GM12878 (cell line): ENCODE results near the gene CRB2. TPM values are rescaled to one million over a fixed set of nuclear protein-coding genes. Genes with fewer than 3 reads are reported as not detected.

Experiments
- ATAC-seq: fragments of 200-7000 bp; cut with Tn5 transposase; 3 replicates; pipeline ENCODE4 v1.9.1; 2020; ENCODE audit warnings: mild to moderate bottlenecking, moderate library complexity
- BruUV-seq: library from RNA; stranded (reverse); fragments of 400-500 nt; replicated peaks from 2 replicates; lab custom pipeline; 2021; lab: Mats Ljungman, UMichigan
- CTCF ChIA-PET: fragments of 300-600 bp; sonication (Branson Sonifier 250); formaldehyde crosslinking; extraction: SDS; loops from one replicate; lab custom pipeline; 2021; ENCODE audit warnings: inconsistent platforms; lab: Yijun Ruan, JAX
- POLR2A ChIA-PET: fragments of 350-600 bp; formaldehyde crosslinking; extraction: SDS; loops from one replicate; lab custom pipeline; 2021; ENCODE audit warnings: inconsistent platforms; lab: Charles Lee
- RAD21 ChIA-PET: fragments of 300-600 bp; sonication (Branson Sonifier 250); formaldehyde crosslinking; loops from one replicate; lab custom pipeline; 2023; ENCODE audit warnings: antibody characterized with exemption; ENCODE audit not compliant: unreplicated experiment; lab: Charles Lee
- SMC1A ChIA-PET: fragments of 300-600 bp; sonication (Branson Sonifier 250); formaldehyde crosslinking; loops from one replicate; lab custom pipeline; 2023; ENCODE audit not compliant: unreplicated experiment, uncharacterized antibody; lab: Charles Lee
- DNase-seq: peaks from one replicate; pipeline ENCODE4 v3.0.0-alpha.2; 2011; ENCODE audit warnings: low read depth, low spot score
- FAIRE-seq: peaks from 3 replicates; lab custom pipeline; 2011; peaks lifted over from hg19 to GRCh38; lab: Jason Lieb, UNC
- H2AFZ ChIP-seq: 2 replicates; pipeline ENCODE4 v1.6.0; 2011; ENCODE audit warnings: low read depth, low read length, control low read depth; ENCODE audit not compliant: control insufficient read depth
- H3K27ac ChIP-seq: 2 replicates; pipeline ENCODE4 v1.5.1; 2011; ENCODE audit warnings: control low read depth; ENCODE audit not compliant: control insufficient read depth, insufficient read depth
- H3K27me3 ChIP-seq, 2 experiments: replicated peaks in 1 of 2; 2 replicates each; pipeline versions ENCODE4 v1.6.0 to v1.6.1; 2011; ENCODE audit warnings: low read length in 1 of 2; ENCODE audit not compliant: control insufficient read depth in 2 of 2, insufficient read depth in 2 of 2
- H3K36me3 ChIP-seq, 2 experiments: 2 replicates each; pipeline ENCODE4 v1.5.1; 2011; ENCODE audit warnings: low read length in 1 of 2; ENCODE audit not compliant: control insufficient read depth in 2 of 2, insufficient read depth in 2 of 2
- H3K4me1 ChIP-seq: 2 replicates; pipeline ENCODE4 v1.6.1; 2011; ENCODE audit warnings: mild to moderate bottlenecking, low read length, moderate library complexity, mixed read lengths; ENCODE audit not compliant: control insufficient read depth, insufficient read depth
- H3K4me2 ChIP-seq: 2 replicates; pipeline ENCODE4 v1.6.0; 2011; ENCODE audit warnings: control low read depth; ENCODE audit not compliant: control insufficient read depth, insufficient read depth
- H3K4me3 ChIP-seq: fragments of 200-600 bp; sonication (generic); 2 replicates; pipeline ENCODE4 v1.5.1; 2016
- H3K79me2 ChIP-seq: 2 replicates; pipeline ENCODE4 v1.6.0; 2011; ENCODE audit warnings: low read length; ENCODE audit not compliant: control insufficient read depth, insufficient read depth
- H3K9ac ChIP-seq: 2 replicates; pipeline ENCODE4 v1.8.0; 2011; ENCODE audit warnings: low read length, control low read depth, mixed read lengths; ENCODE audit not compliant: control insufficient read depth, insufficient read depth
- H3K9me3 ChIP-seq: replicated peaks from 3 replicates; pipeline ENCODE4 v1.5.1; 2011; ENCODE audit warnings: mild to moderate bottlenecking, low read length; ENCODE audit not compliant: control insufficient read depth, insufficient read depth
- H4K20me1 ChIP-seq: 2 replicates; pipeline ENCODE4 v1.6.0; 2011; ENCODE audit not compliant: control insufficient read depth, insufficient read depth
- BHLHE40 ChIP-seq, 2 experiments: fragments of 450-650 bp in 1 of 2; IDR thresholded peaks; 2 replicates each; pipeline ENCODE4 v1.6.1; 2011 to 2017; ENCODE audit warnings: low read depth in 2 of 2, borderline replicate concordance in 1 of 2, improper control_type of control experiment in 1 of 2, low read length in 1 of 2, mild to moderate bottlenecking in 1 of 2
- DPF2 ChIP-seq: fragments of 450-650 bp; IDR thresholded peaks from 2 replicates; pipeline ENCODE4 v1.6.1; 2017; ENCODE audit warnings: mild to moderate bottlenecking
- EGR1 ChIP-seq, 2 experiments: IDR thresholded peaks; 1 replicate in 1 of 2; 2 replicates in 1 of 2; pipeline ENCODE4 v1.6.1; 2011 to 2012; ENCODE audit warnings: low read depth in 2 of 2, low read length in 2 of 2, borderline replicate concordance in 1 of 2, mild to moderate bottlenecking in 1 of 2, moderate library complexity in 1 of 2
- ELK1 ChIP-seq: IDR thresholded peaks from 2 replicates; pipeline ENCODE4 v1.6.1; 2012; ENCODE audit warnings: low read depth, low read length, improper control_type of control experiment
- FOS ChIP-seq: IDR thresholded peaks from 3 replicates; pipeline ENCODE4 v1.6.1; 2011; ENCODE audit warnings: borderline replicate concordance; ENCODE audit not compliant: insufficient read length; ENCODE audit errors: extremely low read depth
- PML ChIP-seq: IDR thresholded peaks from 2 replicates; pipeline ENCODE4 v1.6.1; 2012; ENCODE audit warnings: low read length, inconsistent platforms
- POU2F2 ChIP-seq: IDR thresholded peaks from 3 replicates; pipeline ENCODE4 v1.6.1; 2011; ENCODE audit warnings: low read depth, mild to moderate bottlenecking, low read length, borderline replicate concordance
- RCOR1 ChIP-seq: conservative IDR thresholded peaks from 2 replicates; pipeline ENCODE4 v1.6.1; 2012; ENCODE audit warnings: low read depth, low read length, improper control_type of control experiment
- SMARCA5 ChIP-seq: fragments of 450-650 bp; IDR thresholded peaks from 2 replicates; pipeline ENCODE4 v1.6.1; 2017; ENCODE audit warnings: mild to moderate bottlenecking
- TAF1 ChIP-seq: IDR thresholded peaks from 2 replicates; pipeline ENCODE4 v1.6.1; 2011; ENCODE audit warnings: mild to moderate bottlenecking, low read depth, low read length, borderline replicate concordance
- ZNF207 ChIP-seq: fragments of 450-650 bp; IDR thresholded peaks from 2 replicates; pipeline ENCODE4 v1.6.1; 2014; ENCODE audit warnings: antibody characterized with exemption, mild to moderate bottlenecking, borderline replicate concordance
- WGBS: methylation state at CpG from one replicate; pipeline ENCODE4 v1.1.6; 2016; ENCODE audit warnings: low lambda C conversion rate; ENCODE audit not compliant: insufficient replicate concordance, insufficient coverage; ENCODE audit errors: missing lambda C conversion rate; 5-methylcytosine and 5-hydroxymethylcytosine counted together
- in situ Hi-C: fragments of 300-500 bp; cut with MboI; formaldehyde crosslinking; loops from 9 replicates; pipeline ENCODE4 v1.14.3; 2018; ENCODE audit warnings: mixed read lengths
- intact Hi-C: fragments of 100-400 bp; cut with micrococcal nuclease; formaldehyde crosslinking; loops from one replicate; pipeline ENCODE4 v1.14.2; 2022; ENCODE audit not compliant: unreplicated experiment
- polyA plus RNA-seq, 11 experiments: library from polyadenylated mRNA; depleted of rRNA in 4 of 11; unstranded in 6 of 11; stranded (reverse) in 5 of 11; fragments of >200 nt; fragmentation: Nextera tagmentation in 4 of 11; fragmentation: Illumina TruSeq in 1 of 11; extraction: Ambion mirVana in 4 of 11; extraction: Trizol in 1 of 11; gene quantifications; 1 replicate in 1 of 11; 2 replicates in 10 of 11; pipeline versions ENCODE4 v1.2.1 to v1.2.3, GENCODE V29; 2011 to 2016; ENCODE audit warnings: inconsistent platforms in 2 of 11, missing spikeins in 2 of 11, low read depth in 1 of 11
- total RNA-seq, 4 experiments: library from RNA; depleted of rRNA in 3 of 4; stranded (reverse); fragments of >200 nt in 3 of 4; fragmentation: Illumina TruSeq in 1 of 4; extraction: Trizol in 1 of 4; gene quantifications; 2 replicates each; pipeline versions ENCODE4 v1.2.1 to v1.2.3, GENCODE V29; 2013 to 2021
- TF ChIP-seq, protein P1 (sequence below): fragments of 450-650 bp; IDR thresholded peaks from 2 replicates; pipeline ENCODE4 v1.6.1; 2016; ENCODE audit warnings: mild to moderate bottlenecking
- TF ChIP-seq, protein P2 (sequence below): fragments of 450-650 bp; IDR thresholded peaks from 2 replicates; pipeline ENCODE4 v1.6.1; 2017; ENCODE audit warnings: mild to moderate bottlenecking, moderate library complexity
- TF ChIP-seq, protein P3 (sequence below): fragments of 150-350 bp; IDR thresholded peaks from 2 replicates; pipeline ENCODE4 v1.6.1; 2014; ENCODE audit warnings: mild to moderate bottlenecking, low read depth, low read length

Gene CRB2
- total and polyA plus RNA-seq, 10 of the 15 experiments (the other 5 are each of a cell fraction or from before 2014, with no cell fraction given): 0.01 to 0.80 (median 0.23) TPM; not detected in 3

GRCh38 chr9:123421186-123421585, 65.2 kb downstream of the CRB2 start:
- no peak overlapping the region for H3K4me3 ChIP-seq
- CTCF ChIA-PET: no interaction called here
- no peaks in the 10 kb centered on the region for H3K9me3 ChIP-seq
- WGBS: 94% methylated on average over 13 of the region's 13 CpGs
- ATAC-seq: no peak
- BruUV-seq: no TSS peak
- H3K4me1 ChIP-seq: peaks cover 2% of the 10 kb centered on the region
- POLR2A ChIA-PET: no interaction called here
- H3K36me3 ChIP-seq: peaks cover 4 to 5% of the 10 kb centered on the region in 2 experiments; a peak in 2 of 4 replicates
- in situ Hi-C loops (no loop called here), intact Hi-C loops (no loop called here)
- SMC1A ChIA-PET: no interaction called here
- RAD21 ChIA-PET: no interaction called here
- no peak for FAIRE-seq
- no peak overlapping the region for H3K4me2 ChIP-seq
- no peak overlapping the region for H3K9ac ChIP-seq
- no peak for DNase-seq
- no peaks in the 10 kb centered on the region for H3K79me2 ChIP-seq
- no peak overlapping the region for H3K27ac ChIP-seq
- H2AFZ ChIP-seq: no peak overlapping the region
- H3K27me3 ChIP-seq: no peaks in the 10 kb centered on the region
- H4K20me1 ChIP-seq: no peaks in the 10 kb centered on the region
- TF ChIP-seq BHLHE40 (IDR thresholded peaks at IDR 0.05; ENCODE audit: borderline replicate concordance in 1 of 2, low read depth in 2 of 2, low read length in 1 of 2) (no peak), TAF1 (no peak), ELK1 (no peak), SMARCA5 (no peak), POU2F2 (no peak), ZNF207 (no peak), DPF2 (no peak), EGR1 (IDR thresholded peaks at IDR 0.05; ENCODE audit: borderline replicate concordance in 1 of 2, low read depth in 2 of 2, low read length in 2 of 2) (no peak), FOS (no peak), RCOR1 (no peak), PML (no peak)
- TF ChIP-seq, protein P1, sequence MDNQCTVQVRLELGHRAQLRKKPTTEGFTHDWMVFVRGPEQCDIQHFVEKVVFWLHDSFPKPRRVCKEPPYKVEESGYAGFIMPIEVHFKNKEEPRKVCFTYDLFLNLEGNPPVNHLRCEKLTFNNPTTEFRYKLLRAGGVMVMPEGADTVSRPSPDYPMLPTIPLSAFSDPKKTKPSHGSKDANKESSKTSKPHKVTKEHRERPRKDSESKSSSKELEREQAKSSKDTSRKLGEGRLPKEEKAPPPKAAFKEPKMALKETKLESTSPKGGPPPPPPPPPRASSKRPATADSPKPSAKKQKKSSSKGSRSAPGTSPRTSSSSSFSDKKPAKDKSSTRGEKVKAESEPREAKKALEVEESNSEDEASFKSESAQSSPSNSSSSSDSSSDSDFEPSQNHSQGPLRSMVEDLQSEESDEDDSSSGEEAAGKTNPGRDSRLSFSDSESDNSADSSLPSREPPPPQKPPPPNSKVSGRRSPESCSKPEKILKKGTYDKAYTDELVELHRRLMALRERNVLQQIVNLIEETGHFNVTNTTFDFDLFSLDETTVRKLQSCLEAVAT: no peak
- TF ChIP-seq, protein P2, sequence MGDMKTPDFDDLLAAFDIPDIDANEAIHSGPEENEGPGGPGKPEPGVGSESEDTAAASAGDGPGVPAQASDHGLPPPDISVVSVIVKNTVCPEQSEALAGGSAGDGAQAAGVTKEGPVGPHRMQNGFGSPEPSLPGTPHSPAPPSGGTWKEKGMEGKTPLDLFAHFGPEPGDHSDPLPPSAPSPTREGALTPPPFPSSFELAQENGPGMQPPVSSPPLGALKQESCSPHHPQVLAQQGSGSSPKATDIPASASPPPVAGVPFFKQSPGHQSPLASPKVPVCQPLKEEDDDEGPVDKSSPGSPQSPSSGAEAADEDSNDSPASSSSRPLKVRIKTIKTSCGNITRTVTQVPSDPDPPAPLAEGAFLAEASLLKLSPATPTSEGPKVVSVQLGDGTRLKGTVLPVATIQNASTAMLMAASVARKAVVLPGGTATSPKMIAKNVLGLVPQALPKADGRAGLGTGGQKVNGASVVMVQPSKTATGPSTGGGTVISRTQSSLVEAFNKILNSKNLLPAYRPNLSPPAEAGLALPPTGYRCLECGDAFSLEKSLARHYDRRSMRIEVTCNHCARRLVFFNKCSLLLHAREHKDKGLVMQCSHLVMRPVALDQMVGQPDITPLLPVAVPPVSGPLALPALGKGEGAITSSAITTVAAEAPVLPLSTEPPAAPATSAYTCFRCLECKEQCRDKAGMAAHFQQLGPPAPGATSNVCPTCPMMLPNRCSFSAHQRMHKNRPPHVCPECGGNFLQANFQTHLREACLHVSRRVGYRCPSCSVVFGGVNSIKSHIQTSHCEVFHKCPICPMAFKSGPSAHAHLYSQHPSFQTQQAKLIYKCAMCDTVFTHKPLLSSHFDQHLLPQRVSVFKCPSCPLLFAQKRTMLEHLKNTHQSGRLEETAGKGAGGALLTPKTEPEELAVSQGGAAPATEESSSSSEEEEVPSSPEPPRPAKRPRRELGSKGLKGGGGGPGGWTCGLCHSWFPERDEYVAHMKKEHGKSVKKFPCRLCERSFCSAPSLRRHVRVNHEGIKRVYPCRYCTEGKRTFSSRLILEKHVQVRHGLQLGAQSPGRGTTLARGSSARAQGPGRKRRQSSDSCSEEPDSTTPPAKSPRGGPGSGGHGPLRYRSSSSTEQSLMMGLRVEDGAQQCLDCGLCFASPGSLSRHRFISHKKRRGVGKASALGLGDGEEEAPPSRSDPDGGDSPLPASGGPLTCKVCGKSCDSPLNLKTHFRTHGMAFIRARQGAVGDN: no peak
- TF ChIP-seq, protein P3, sequence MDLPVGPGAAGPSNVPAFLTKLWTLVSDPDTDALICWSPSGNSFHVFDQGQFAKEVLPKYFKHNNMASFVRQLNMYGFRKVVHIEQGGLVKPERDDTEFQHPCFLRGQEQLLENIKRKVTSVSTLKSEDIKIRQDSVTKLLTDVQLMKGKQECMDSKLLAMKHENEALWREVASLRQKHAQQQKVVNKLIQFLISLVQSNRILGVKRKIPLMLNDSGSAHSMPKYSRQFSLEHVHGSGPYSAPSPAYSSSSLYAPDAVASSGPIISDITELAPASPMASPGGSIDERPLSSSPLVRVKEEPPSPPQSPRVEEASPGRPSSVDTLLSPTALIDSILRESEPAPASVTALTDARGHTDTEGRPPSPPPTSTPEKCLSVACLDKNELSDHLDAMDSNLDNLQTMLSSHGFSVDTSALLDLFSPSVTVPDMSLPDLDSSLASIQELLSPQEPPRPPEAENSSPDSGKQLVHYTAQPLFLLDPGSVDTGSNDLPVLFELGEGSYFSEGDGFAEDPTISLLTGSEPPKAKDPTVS: no peak
